ENCODE data around the gene PTPRF.

The PTPRF gene

DNA sequence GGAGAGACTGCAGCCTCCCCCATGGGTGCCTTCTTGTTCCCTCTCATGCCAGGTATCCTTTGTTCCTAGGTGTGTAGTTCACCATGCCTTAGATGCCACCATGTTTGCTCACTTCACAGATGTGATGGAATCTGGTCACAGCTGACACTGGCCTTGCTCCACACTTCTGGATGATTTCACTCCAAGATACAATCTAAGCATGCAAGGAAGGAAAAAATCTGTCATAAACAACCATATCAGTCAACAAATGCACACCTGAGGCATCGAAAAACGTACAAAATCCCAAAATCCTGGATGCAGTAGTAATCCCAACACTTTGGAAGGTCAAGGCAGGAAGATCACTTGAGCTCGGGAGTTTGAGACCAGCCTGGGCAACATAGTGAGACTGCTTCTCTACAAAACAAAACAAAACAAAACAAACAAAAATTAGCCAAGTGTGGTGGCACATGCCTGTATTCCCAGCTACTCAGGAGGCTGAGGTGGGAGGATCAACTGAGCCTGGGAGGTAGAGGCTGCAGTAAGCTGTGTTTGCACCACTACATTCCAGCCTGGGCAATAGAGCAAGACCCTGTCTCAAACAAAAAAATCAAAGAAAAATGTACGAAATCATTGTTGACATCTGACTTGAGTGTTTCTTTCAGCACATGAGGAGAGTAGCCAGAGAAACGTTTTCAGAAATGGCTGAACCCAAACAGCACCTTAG is 17.1 kb upstream of the PTPRF start:
- no peak for FAIRE-seq

DNA sequence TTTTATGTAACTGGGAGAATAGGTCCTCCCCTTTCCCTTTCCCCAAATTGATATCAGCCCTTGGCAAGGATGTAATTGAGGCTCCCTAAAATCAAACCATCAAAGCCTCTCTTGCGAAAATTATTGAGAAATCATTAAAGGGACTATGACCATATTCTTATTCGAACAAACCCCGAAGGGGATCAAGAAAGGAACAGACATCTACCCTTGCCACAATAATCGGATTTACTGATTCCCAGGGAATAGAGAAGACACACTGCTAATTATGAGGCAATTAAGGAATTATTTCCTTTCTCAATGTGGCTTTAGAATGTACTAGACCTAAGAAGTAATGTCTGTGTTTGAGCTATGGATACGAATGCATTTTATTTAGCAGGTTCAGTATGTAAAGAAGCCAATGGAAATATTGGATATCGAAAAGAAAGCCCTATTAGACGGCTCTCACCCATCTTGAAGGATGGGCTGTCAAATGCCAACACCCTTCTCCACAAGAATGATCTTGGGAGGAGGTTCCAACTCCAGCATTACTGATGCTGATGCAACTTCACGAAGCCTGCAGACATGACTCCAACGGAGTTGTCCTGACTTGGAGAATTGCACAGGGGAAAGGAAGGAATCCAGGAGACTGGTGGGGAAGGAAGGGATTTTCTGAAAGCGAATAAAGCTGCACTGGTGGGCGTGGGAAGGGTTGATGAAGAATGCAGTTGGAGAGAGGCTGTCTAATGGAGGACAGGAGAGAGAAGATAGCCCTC is 11.6 kb upstream of the PTPRF start:
- no peak for FAIRE-seq

DNA sequence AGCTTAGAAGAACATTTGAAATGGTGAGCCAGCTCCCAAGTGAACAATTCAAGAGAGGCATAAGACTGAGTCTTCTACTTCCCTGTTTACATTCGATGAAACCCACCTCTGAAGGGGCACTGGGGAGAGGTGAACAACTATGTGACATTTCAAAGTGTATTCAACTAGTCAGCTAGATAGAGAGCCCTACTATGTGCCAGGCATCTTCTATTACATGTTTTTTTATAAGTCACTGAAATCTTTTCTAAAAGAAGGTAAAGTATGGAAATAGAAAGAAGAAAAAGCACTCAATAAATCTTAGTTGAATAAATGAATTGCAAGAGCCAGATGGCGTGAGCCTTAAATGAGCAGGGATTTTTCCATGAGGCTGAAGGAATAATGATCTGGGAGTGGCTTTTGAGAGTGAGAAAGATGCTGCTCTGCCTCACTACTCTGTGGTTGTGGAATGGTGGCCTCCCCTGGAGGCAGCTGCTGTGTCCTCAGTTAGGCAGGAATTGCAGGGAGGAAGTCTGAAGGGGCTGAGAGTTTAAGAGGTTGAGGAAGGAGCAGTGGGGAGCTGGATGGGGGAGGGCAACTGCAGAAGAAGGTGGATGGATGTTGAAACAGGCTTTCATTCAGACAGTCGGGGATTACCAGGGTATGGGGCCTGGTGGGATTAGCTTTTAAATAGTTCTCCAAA is 10.4 kb upstream of the PTPRF start:
- no peak for FAIRE-seq

DNA sequence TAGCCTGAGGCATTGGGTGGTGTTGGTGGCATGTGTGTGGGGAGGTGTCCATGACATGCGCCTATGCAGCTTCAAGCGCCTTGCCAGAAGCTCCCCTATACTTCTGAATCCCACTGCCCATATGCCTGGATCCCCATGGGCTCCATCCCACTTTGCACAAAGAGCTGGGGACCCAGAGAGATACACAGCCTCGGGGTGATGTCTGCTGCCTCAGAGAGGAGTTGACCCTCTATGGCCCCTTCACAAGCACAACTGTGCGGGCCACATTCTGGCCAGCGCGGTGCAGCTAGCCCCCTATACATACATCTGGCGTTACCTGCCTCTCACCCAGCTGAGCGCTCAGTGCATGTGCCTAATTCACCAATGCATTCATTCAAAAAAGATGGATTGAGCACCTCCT is 9.6 kb upstream of the PTPRF start:
- no peak for FAIRE-seq

DNA sequence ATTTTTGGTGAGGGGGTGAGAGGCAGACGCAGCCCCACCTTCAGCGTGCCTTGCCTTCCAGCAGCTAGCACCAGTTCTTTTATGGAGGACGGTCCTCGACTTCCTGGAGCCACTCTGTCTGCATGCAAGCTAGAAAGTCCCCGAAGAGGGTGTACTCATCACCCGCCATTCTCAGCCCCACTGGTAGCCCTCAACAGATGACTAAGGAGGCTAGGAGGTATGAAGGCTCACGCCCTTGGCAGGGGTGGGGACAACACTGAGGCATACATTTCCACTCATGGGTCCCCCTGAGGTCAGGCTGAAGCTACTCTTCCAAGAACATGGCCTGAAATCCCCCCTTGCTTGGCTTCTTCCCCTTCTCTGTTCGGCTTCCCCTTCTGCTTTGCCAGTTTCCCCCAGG is 8.9 kb upstream of the PTPRF start:
- FAIRE-seq: no peak

DNA sequence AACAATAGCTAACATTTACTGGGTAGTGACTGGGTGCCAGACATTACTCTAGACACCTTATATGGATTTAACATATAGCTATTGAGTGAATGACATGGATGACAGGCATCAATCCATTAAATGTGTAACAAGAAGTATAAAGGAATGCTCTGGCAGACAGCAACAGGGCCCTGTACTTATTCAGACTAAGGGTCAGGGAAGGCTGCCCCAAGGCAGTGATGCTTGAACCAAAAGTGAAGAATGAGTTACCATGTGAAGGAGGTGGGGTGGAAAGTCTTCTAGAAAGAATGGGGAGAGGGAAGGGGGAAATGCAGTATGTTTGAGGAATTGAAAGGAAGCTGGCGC is 8.3 kb upstream of the PTPRF start:
- no peak for FAIRE-seq

DNA sequence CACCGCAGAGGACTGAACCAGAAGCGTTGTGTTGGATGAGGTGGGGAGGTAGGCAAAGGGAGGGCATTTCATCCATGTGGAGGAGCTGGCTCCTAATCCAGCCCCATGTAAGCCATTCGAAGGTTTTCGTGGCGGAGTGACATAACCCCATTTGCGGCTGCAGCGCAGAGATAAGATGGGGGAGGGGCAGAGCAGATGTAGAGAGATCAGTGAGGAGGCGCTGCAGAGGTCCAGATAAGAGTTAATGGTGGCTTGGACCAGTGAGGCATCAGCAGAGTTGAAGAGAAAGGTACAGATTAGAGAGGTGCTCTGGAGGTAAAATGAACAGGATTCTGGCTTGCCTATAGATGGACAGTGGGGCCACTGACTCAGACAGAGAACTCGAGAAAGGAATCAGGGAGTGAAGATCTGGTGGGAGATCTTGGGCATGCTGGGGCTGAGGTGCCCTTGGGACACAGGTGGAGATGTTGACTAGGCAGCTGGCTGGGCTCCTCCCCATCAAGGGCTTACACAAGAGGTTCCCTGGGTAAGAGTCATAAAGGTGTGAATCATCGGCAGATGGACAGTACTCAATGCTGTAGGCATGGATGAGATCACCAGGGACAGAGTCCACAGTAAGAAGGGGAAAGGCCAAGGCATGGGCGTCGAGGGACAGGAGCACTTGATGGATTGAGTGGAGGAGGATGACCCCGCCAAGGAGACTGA is 7.8 kb upstream of the PTPRF start:
- no peak for FAIRE-seq

DNA sequence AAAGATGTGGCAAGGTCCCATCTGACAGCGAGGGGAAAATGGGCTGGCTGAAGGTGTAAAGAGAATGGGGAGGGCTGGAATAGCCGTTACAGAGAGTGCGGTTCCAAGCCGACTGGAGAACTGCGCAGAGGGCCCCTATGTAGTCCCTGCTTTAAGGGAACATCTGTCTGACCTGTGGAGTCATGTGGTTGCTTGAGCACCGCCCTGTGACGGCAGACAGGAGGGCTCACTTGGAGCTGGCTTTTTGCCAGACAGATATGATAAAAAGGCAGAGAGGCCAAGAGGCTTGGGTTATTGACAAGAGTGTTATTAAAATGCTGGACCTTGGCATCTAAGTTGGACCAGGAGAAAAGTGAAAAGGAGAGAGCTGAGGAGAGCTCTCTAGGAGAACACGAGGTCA is 5.9 kb upstream of the PTPRF start:
- FAIRE-seq: no peak

DNA sequence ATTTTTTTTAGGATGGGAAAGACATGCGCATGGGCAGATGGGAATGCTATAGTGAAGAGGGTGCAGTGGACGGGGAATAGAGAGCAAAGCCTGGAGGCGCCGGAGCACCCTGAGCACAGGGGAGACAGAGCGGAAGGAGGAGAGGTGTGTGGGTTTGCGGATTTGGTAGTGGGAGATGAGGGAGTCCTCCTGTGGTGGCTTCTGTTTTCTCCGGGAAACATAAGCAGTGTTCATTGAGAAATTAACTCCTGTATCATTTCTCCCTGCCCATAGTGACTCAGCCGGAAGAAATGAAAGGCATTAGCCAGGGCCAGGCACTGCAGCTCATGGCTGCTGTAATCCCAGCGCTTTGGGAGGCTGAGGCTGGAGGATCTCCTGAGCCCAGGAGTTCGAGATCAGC is 4.7 kb upstream of the PTPRF start:
- FAIRE-seq: no peak

DNA sequence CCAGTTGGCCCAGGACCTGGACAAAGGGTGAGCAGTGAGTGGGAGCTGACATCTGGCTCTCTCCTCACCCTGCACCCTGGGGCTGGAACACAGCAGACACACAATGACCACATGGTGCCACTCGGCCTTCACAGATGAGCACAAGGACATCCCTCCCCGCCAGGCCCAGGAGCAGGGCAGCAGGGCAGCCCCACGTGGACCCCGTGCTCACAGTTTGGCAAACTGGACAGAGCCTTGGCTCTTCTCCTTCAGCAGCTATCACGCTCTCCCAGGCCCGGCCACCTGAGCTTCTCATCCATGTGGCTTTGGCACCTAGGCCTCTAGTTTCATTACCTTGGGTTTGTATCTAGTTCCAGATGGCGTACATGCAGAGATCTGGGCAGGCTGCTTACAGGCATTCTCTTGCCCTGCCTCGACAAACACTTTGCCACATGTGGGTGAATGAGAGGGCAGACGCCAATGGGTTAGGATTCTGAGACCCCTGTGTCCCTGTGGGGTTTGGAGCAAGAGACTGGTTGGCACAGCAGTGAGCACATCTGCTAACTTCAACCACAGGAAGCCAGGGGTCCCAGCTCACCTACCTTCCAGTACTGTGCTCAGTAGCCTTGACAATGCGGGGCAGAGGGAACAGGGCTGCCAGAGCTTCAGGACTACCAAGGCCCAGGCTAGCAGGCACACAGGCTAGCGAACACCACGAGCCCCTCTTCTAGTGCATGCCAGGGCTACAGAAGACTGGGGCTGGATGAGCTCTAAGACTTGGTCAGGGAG is 3.4 kb upstream of the PTPRF start:
- no peak for FAIRE-seq

DNA sequence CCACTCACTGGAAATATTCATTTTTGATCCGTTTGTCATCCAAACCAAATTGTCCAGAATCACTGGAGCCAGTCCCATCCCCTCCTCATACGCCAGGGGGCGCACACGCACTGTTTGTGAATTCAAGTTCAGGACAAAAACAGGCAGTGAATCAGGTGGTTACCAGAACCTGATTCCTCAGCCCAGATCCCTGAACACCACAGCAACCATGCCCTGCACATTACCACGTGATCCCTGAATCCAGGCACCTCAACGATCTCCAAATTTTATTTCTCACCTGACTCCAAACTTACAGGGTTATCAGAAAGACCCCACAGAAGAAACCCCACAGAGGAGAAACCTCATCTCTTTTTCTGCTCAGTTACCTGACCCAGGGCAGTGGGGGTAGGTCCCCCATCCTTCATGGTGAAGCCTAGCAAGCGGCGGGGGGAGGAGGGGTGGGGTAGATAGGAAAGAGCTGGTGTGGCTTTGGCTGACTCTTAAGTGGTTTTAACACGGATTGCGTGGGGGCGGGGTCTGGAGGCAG is 1.4 kb upstream of the PTPRF start:
- peak; percentile 95 for FAIRE-seq

DNA sequence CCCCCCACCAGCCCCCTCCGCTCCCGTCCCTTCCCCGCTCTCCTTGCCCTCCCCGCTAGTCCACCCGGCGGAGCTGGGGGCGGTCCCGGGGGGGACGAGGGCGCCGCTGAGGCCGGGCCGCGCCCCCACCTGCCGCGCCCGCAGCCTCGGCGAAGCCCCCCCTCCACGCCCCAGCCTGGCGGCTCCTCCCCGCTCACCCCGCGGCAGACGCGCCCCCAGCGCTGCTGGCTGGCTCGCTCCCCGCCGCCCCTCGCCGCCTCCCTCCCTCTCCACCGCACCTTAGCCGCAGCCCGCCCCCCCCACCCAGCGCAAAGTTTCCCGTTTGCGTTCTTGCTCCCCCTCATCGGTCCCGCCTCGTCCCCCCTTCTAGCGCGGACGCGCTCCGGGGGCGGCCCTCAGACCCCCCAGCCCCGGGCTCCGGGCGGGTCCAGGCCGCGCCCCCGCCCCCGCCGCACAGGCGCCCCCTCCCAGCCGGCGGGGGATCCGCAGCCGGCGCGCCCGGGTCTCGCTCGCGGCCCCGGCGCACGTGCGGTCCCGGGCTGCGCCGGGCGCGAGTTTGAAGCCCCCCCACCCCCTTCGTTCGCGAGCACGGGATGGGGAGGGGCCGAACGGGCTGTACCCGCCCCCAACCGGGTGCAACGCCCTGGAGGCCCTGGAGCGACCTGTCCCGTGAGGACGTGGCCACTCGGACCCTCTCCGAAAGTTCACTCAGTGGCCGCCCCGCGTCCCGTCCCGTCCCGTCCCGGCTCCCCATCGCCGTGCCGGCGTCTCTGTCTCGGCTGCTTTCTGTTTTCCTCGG is 623 bp downstream of the PTPRF start:
- FAIRE-seq: no peak

DNA sequence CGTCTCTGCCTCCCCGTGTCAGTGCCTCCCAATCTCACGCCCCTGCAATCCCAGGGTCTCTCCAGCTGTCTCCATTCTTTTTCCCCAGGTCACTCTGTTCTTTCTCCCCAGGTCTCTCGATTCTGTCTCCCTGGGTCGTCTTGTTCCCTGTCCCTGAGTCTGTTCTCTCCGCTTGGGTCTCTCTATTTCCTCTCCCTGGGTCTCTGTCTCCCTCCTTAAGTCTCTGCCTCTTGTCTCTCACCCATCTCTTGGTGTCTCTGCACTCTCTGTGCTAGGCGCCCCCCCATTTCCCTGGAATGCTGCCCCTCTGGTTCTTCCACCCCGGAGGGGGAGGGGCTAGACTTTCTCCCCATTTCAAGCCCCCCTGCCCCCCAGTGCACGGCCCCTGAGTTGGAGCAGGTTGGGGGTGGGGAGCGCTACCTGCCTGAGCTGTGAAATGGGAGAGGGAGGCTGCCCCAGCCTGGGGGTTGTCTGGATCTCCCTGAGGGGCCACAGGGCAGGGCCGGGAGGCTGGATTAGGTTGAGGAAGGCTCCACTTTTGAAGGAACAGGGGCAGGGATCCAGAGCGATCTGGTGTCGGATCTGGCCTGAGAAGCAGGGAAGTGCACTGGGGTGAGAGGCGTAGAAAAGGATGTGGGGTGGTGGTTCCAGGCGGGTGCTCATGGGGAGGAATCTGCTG is 1.4 kb downstream of the PTPRF start:
- no peak for FAIRE-seq

DNA sequence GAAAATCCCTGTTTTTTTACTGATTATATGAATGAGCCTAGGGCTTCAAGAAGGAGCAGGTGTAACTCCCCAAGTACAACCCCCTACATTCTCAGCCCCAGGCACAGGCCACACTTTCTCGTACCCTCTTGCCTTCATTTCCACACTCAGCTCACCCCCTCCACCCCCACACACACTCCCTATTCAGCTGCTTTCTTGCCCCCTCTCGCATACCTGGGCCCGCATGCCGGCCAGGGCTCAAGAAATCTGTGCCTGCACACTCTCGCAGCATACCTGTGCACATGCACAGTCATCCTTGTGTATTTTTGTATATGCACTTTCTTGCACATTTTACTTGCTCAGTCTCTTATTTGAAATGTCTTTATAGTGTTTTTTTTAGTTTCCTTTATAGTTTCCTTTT is 2.0 kb downstream of the PTPRF start:
- no peak for FAIRE-seq

DNA sequence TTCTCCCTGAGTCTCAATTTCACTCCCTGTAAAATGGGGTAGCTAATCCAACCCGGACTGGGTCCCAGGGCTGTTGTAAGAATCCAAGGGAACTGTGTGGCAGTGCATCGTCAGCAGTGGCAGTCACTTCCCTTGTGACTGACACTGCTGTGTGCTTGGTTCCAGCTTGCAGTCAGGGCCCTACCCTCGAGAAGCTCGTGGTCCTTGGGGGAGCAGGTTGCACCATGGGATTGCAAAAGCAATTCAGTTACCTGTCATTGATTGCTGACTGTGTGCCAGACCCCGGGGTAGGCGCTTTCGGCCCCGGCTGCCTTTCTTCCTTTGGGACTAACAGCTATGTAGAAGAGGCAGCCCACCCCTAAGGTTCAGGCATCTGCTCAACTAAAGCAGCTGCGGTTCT is 2.9 kb downstream of the PTPRF start:
- no peak for FAIRE-seq

DNA sequence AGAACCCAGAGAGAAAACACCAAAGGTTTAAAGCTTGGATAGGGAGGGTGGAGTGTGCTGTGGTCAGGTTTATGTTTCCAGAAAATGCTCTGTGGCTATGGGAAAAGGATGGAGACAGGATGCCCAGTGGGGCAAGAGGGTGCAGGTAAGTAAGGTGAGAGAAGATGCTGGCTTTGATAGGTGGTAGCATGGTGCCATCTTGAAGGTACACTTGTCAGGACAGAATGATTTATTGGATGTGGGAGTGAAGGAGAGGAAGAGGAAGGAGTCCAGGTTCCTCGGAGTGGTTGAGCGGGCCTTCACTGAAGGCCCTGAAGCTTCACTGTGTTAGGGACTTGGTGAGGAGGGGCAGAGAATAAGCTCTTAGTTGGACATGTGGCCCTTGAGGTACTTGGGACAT is 3.6 kb downstream of the PTPRF start:
- FAIRE-seq: no peak

DNA sequence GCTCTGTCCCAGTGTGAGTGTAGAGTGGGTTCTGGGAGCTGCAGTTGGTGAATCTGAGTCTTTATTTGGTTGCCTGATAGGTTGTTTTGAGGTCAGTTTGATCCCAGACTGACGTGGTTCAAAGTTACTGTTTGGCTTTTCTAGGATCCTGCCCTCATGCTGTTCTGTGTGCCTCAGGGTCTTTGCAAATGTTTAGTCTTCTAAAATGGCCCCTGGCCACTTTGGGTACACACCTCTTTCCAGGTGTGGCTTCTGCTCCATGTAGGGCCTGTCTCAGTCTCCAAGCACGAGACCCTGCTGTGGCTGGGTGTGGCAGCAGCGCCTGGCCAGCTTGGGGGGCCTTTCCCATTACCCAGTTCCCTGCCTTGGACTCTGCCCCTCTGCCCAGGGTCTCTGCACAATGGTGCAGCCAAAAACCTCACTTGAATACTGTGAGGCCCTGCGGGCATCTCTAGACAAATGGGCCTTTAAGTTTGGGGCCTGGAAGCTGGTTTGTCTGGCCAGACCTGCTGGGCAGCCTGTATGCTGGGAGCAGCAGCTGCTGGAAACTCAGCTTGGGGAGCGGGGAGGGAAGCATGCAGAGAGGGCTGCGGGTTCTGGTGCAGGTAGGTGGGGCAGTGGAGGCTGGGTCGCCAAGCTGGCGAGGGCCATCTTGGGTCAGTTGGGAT is 5.6 kb downstream of the PTPRF start:
- no peak for FAIRE-seq

DNA sequence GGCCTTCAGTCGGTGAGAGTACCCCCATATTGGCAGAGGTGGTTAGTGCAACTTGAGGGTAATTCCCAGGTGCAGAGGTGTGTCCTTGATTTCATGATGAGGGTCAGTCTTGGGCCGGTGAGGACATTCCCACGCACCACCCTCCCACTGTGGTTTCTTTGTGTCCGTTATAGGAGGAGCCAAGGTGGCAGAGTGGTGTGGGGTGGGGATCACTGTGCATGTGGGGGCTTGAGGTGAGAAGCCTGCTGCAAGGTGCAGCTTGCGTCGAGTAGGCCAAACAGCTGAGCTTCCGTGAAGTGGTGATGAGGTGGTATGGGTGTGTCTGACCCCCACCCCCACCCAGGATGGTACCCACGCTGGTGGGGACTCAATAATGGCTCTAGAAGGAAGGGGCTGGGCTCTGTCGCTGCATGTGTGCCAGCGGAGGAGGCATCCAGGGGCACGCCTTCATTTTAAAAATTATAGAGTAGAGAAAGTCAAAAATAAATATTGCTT is 6.2 kb downstream of the PTPRF start:
- no peak for FAIRE-seq

DNA sequence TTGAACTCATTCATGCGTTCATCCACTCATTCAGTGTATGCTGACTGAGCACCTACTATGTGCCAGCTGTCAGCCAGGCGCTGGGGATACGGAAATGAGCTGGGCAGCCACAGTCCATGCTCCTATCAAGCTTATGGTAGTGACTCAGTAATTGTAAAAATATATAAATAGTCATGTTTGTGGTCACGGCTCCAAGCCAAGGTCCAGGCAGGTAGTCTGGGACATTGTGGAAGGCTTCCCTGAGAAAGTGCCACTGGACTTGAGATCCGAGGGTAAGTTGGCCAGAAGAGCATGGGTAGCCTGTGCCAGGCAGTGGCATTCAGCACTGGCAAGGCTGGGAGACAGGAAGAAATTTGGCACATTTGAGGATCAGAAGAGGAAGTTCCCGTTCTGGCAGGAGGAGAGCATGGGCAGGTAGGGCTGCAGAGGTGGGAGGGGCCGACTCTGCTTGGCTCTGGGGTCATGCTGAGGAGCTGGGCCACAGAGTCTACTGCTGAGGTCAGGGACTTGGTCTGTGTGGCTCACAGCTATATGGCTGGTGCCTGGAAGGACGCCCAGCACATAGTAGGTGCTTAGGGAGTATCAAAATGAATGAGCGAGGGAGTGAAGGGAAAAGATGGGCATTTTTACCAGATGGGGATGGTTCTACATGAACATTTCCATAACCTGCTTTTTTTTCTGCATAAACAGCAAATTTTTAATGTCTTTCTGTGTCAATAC is 6.9 kb downstream of the PTPRF start:
- no peak for FAIRE-seq

DNA sequence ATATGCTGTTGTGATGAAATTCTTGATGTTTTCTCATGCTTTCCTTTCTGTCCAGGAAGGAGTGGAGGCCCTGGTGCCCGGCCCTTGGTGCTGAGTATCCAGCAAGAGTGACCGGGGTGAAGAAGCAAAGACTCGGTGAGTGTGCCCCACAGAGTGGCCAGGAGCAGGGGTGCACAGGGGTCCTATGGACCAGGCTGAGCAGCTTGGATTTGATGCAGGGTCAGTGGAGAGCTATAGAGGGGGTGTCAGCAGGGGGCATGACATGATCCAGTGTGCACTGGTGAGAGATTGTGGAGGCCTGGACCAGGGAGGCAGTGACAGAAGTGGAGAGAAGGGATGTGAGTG is 7.4 kb downstream of the PTPRF start:
- no peak for FAIRE-seq
